Activated T-cell treated with anti-CD3 and anti-CD28 coated beads for 1 hour (primary cell): ENCODE measurements around the gene TMEM80.
"Not testable (repeated sequence)": the region's sequence is repeated elsewhere in the genome, so short reads cannot be mapped to it uniquely, and the experiment has no call there.

ENCODE experiments used
- DNase-seq: peaks from one replicate; pipeline ENCODE4 v3.0.0-alpha.2; 2020; ENCODE audit warnings: low read depth

Gene TMEM80

GRCh38 chr11:721247-721740 lies 25.7 kb downstream of the TMEM80 start:
- no peak for DNase-seq

DNA sequence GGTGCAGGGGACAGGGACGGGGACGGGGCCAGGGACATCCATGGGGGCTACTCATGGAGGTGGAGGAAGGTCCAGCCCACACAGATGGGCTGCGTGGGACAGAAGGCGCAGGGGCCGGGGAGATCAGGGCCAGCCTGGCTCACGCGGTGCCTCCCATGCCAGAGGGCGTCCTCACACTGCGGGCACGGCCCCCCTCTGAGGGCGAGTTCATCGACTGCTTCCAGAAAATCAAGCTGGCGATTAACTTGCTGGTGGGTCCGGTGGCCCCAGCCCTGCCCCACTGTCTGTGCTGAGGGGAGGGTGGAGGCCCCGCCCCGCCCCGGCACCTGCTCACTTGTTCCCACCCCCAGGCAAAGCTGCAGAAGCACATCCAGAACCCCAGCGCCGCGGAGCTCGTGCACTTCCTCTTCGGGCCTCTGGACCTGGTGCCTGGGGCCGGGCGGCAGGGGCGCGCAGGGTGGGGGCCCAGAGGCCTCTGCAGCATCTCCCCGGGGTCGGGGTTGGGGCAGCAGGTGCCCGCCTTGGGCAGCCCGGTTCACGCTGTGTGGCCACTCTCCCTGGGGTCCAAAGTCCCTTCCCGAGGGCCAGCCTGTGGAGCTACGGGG lies 26.2 kb downstream of the TMEM80 start:
- peak; percentile 51 for DNase-seq

GRCh38 chr11:722346-722811 lies 26.8 kb downstream of the TMEM80 start:
- no peak for DNase-seq

DNA sequence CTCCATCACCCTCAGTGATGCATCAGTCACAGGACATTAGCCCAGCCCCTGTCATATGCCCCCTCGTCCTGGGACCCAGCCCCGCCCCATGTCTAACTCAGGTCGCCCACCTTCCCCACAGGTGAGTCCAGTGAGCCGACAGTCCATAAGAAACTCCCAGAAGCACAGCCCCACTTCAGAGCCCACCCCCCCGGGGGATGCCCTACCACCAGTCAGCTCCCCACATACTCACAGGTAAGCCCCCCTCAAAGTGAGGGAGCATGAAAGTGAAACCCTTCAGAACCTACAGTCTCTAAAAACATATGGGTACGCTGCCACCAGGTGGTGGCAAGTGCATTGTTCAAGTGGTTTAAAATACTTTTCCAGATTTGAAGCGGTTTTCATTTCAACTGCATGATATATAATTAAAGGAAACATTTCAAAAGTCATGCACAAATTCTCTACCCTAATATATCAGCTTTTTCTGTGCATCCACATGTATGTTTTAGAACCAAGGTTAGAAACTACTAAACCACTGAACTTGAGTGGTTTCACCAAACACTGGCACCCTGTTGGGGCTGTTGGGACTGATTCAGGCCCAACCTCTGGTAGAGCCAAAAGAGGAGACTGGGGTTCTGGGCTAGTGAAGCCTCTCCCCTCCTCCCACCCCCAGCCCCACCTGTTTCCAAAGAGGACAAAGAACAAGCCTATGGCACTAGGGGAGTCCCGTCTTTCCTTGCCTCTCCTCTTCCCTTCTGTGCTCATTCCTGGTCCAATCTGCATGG lies 27.7 kb downstream of the TMEM80 start:
- DNase-seq: peak; percentile 46

GRCh38 chr11:724049-724777 lies 28.6 kb downstream of the TMEM80 start:
- DNase-seq: no peak

- DNase-seq: no peak
Measured at GRCh38 chr11:724778-725386, 29.3 kb downstream of the TMEM80 start.

GRCh38 chr11:725624-726202 lies 30.1 kb downstream of the TMEM80 start:
- no peak for DNase-seq

- DNase-seq: peak; percentile 40
Measured at GRCh38 chr11:726278-727220, 30.9 kb downstream of the TMEM80 start.

GRCh38 chr11:727281-727701 lies 31.7 kb downstream of the TMEM80 start:
- DNase-seq: no peak

GRCh38 chr11:727859-728748 lies 32.5 kb downstream of the TMEM80 start:
- DNase-seq: peak; percentile 74

- DNase-seq: no peak
Measured at GRCh38 chr11:728901-729491, 33.4 kb downstream of the TMEM80 start.

DNA sequence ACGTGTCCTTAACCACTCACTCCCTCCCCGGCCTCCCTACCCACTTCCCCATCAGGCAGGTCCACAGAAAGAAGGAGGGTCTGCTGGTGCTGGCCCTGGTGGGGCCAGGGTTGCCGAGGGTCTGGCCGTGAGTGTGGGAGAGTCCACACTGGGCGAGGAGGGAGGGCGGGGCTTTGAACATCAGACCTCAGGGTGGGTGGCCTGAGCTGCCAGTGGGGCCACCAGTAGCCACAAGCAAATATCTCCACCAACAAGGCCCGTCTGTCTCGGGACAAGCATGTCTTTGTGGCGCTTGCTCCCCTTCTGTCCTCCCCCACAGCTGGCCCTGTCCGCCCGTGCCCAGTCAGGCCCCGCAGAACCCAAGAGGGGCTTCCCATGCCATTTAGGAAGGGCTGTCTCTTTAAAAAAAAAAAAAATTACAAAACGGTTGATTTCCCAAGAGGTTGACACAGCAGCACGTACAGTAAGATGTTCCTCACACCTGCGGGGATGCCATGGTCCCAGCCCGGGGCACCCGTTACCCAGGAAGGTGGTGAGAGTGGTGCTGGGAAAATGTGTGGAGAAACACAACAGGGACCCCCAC lies 34.0 kb downstream of the TMEM80 start:
- no peak for DNase-seq

- no peak for DNase-seq
Measured at GRCh38 chr11:733072-733471, 37.5 kb downstream of the TMEM80 start.

- DNase-seq: not testable (repeated sequence)
Measured at GRCh38 chr11:734541-734940, 38.9 kb downstream of the TMEM80 start.

- DNase-seq: no peak
Measured at GRCh38 chr11:737366-737765, 41.8 kb downstream of the TMEM80 start.

DNA sequence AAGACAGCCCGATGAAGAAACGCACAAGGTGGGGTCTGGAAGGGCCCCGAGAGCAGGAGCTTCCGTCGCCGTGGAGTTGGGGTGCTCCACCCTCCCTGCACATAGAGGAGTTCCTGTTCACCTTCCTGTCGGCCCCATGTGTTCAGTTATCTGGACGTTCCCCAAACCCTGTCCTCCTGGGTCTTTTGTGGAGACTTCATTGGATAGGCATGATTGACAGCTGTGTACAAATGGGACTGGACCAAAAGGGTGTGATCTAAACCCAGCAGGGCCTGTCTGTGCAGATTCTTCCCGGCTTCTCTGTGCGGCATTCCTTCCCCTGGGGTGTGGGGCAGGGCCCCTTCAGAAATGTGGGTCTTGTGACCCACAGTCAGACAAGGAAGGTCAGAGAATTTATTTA lies 42.3 kb downstream of the TMEM80 start:
- DNase-seq: not testable (repeated sequence)

- DNase-seq: no peak
Measured at GRCh38 chr11:742156-742546, 46.5 kb downstream of the TMEM80 start.

- no peak for DNase-seq
Measured at GRCh38 chr11:742571-743201, 47.1 kb downstream of the TMEM80 start.

DNA sequence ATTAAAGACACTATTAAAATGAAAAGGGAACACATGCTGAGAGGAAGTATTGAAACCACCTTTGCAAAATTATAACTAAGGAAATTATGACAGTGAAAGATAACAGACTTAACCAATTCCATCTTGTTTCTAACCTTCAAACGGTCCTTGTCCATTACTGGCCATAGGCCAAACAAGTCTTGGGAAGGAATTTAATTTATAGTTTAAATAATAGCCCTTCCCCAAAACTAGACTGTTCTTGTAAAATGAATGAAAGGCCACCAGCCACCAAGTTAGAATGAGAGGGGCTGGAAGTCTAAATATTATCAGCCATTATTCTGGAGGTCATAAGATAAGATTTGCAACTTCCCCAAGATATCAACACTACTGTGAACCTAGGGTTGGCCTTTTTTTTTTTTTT lies 49.8 kb downstream of the TMEM80 start:
- no peak for DNase-seq
